PC-9 (cell line): ENCODE results near the gene TEX53.

ENCODE experiments used
- EZH2 ChIP-seq: fragments of 200-600 bp; sonication (generic); IDR thresholded peaks from 2 replicates; pipeline ENCODE4 v1.8.0; 2017; ENCODE audit warnings: antibody characterized with exemption, low read depth
- TF ChIP-seq, protein P1 (sequence below): fragments of 200-600 bp; sonication (generic); conservative IDR thresholded peaks from 2 replicates; pipeline ENCODE4 v1.6.1; 2017; ENCODE audit warnings: mixed run types, antibody characterized with exemption, mild to moderate bottlenecking, moderate library complexity

DNA sequence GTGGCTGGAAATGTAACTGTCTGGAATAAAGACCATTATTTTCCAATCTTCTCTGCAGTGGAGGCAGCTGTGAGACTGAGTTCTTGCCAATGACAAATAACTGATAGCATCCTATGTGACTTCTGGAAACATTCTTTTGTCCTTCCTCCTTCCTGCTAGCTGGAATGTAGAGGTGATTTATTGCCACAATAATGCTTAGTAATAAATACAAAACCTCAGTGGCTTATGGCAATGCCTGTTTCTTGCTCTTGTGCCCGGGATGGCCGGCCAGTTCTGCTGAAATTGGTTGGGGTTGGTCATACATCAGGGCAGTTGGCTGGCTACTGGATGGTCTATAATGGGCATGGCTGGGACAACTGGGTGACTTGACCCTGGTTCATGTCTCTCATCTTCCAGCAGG, 36.5 kb upstream of the TEX53 start:
- no peak for TF ChIP-seq EZH2
- TF ChIP-seq, protein P1, sequence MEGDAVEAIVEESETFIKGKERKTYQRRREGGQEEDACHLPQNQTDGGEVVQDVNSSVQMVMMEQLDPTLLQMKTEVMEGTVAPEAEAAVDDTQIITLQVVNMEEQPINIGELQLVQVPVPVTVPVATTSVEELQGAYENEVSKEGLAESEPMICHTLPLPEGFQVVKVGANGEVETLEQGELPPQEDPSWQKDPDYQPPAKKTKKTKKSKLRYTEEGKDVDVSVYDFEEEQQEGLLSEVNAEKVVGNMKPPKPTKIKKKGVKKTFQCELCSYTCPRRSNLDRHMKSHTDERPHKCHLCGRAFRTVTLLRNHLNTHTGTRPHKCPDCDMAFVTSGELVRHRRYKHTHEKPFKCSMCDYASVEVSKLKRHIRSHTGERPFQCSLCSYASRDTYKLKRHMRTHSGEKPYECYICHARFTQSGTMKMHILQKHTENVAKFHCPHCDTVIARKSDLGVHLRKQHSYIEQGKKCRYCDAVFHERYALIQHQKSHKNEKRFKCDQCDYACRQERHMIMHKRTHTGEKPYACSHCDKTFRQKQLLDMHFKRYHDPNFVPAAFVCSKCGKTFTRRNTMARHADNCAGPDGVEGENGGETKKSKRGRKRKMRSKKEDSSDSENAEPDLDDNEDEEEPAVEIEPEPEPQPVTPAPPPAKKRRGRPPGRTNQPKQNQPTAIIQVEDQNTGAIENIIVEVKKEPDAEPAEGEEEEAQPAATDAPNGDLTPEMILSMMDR, result no peak
